HepG2 (cell line): ENCODE data around the gene COQ9. TPM values are rescaled to one million over a fixed set of nuclear protein-coding genes. Genes with fewer than 3 reads are reported as not detected.

ENCODE experiments used
- BORCS8-MEF2B ChIP-seq: sonication (generic); formaldehyde crosslinking; IDR thresholded peaks from 2 replicates; pipeline ENCODE4 v1.8.0; 2022; ENCODE audit warnings: mild to moderate bottlenecking, missing genetic modification reagents
- GLMP ChIP-seq: sonication (generic); formaldehyde crosslinking; IDR thresholded peaks from 2 replicates; pipeline ENCODE4 v1.9.0; 2021; ENCODE audit warnings: missing genetic modification reagents, mild to moderate bottlenecking, borderline replicate concordance
- MEF2D ChIP-seq: sonication (generic); formaldehyde crosslinking; IDR thresholded peaks from 2 replicates; pipeline ENCODE4 v1.5.1; 2020; ENCODE audit warnings: mild to moderate bottlenecking, missing genetic modification reagents
- PAXIP1 ChIP-seq: sonication (generic); formaldehyde crosslinking; conservative IDR thresholded peaks from 2 replicates; pipeline ENCODE4 v1.4.0; 2020; ENCODE audit warnings: mild to moderate bottlenecking, missing genetic modification reagents, moderate library complexity
- RFX5 ChIP-seq: IDR thresholded peaks from 2 replicates; pipeline ENCODE4 v1.6.1; 2011; ENCODE audit warnings: low read depth, low read length, improper control_type of control experiment
- SNAI1 ChIP-seq: sonication (generic); formaldehyde crosslinking; IDR thresholded peaks from 2 replicates; pipeline ENCODE4 v1.5.0; 2020; ENCODE audit warnings: mild to moderate bottlenecking, missing genetic modification reagents, borderline replicate concordance
- SOX13 ChIP-seq, 3 experiments: fragments of 450-650 bp in 1 of 3; sonication (generic) in 1 of 3; formaldehyde crosslinking in 1 of 3; IDR thresholded peaks in 2 of 3; conservative IDR thresholded peaks in 1 of 3; 2 replicates each; pipeline versions ENCODE4 v1.5.0 to v1.6.1; 2016 to 2020; ENCODE audit warnings: antibody characterized with exemption in 1 of 3, mild to moderate bottlenecking in 1 of 3, missing compliant biosample characterization in 1 of 3, missing genetic modification reagents in 1 of 3, moderate library complexity in 1 of 3
- TARDBP ChIP-seq: sonication (generic); formaldehyde crosslinking; IDR thresholded peaks from 2 replicates; pipeline ENCODE4 v1.8.0; 2022; ENCODE audit warnings: mild to moderate bottlenecking, missing genetic modification reagents
- TRIM22 ChIP-seq: fragments of 450-650 bp; IDR thresholded peaks from 2 replicates; pipeline ENCODE4 v1.6.1; 2017
- ZNF326 ChIP-seq: sonication (generic); formaldehyde crosslinking; IDR thresholded peaks from 2 replicates; pipeline ENCODE4 v1.4.0; 2020; ENCODE audit warnings: missing genetic modification reagents, borderline replicate concordance
- ZNF382 ChIP-seq: sonication (generic); formaldehyde crosslinking; IDR thresholded peaks from 2 replicates; pipeline ENCODE4 v1.5.0; 2020; ENCODE audit warnings: missing genetic modification reagents, mild to moderate bottlenecking, borderline replicate concordance
- ZNF501 ChIP-seq: sonication (generic); formaldehyde crosslinking; IDR thresholded peaks from 2 replicates; pipeline ENCODE4 v1.5.1; 2020; ENCODE audit warnings: mild to moderate bottlenecking, moderate library complexity, missing genetic modification reagents
- ZNF512 ChIP-seq: sonication (generic); formaldehyde crosslinking; IDR thresholded peaks from 2 replicates; pipeline ENCODE4 v1.4.0; 2020; ENCODE audit warnings: mild to moderate bottlenecking, missing genetic modification reagents
- ZNF687 ChIP-seq: sonication (generic); formaldehyde crosslinking; IDR thresholded peaks from 2 replicates; pipeline ENCODE4 v1.5.1; 2020; ENCODE audit warnings: mild to moderate bottlenecking, missing genetic modification reagents, moderate library complexity
- ZSCAN21 ChIP-seq: sonication (generic); formaldehyde crosslinking; IDR thresholded peaks from 2 replicates; pipeline ENCODE4 v1.8.0; 2022; ENCODE audit warnings: mild to moderate bottlenecking, missing genetic modification reagents, moderate library complexity, borderline replicate concordance
- polyA plus RNA-seq, 8 experiments: library from polyadenylated mRNA; depleted of rRNA in 3 of 8; stranded (reverse) in 7 of 8; unstranded in 1 of 8; fragments of >200 nt; fragmentation: Illumina TruSeq in 4 of 8; extraction: Trizol in 4 of 8; gene quantifications; 2 replicates each; pipeline versions ENCODE4 v1.2.1 to v1.2.3, GENCODE V29; 2011 to 2016; ENCODE audit warnings: low read depth in 4 of 8, missing spikeins in 1 of 8, mixed read lengths in 1 of 8; ENCODE audit not compliant: insufficient read depth in 1 of 8
- total RNA-seq, 5 experiments: library from RNA; depleted of rRNA; stranded (reverse); fragments of >200 nt; fragmentation: Illumina TruSeq; extraction: Trizol; gene quantifications; 2 replicates each; pipeline ENCODE4 v1.2.3, GENCODE V29; 2016; ENCODE audit warnings: low read depth in 1 of 5

COQ9 gene
- total and polyA plus RNA-seq, 2 of the 13 experiments (the other 11 are each of a cell fraction or from before 2014, with no cell fraction given), result 57.5 to 108 TPM

GRCh38 chr16:57485091-57485915 is 38.0 kb downstream of the COQ9 start (continued):
- 0 out of 2 replicates have a peak, but pooled peaks have one; percentile 58 for TF ChIP-seq ZSCAN21 (CRISPR knock-in tag)
- no peak for TF ChIP-seq SOX13 (IDR thresholded peaks at IDR 0.05)
- TF ChIP-seq SOX13 (CRISPR knock-in tag; conservative IDR thresholded peaks at IDR 0.05 in 1 of 2, IDR thresholded peaks at IDR 0.05 in 1 of 2), result no peak
- TF ChIP-seq ZNF382 (CRISPR knock-in tag), result no peak
- 0 out of 2 replicates have a peak, but pooled peaks have one; percentile 39 for TF ChIP-seq MEF2D (CRISPR knock-in tag)
- no peak for TF ChIP-seq SNAI1 (CRISPR knock-in tag)
- no peak for TF ChIP-seq ZNF326
- TF ChIP-seq BORCS8-MEF2B (CRISPR knock-in tag), result peak; percentile 48; the same call in 1 of the 2 replicates
- TF ChIP-seq ZNF687 (CRISPR knock-in tag), result peak; percentile 73
- TF ChIP-seq GLMP (CRISPR knock-in tag), result no peak
- no peak for TF ChIP-seq ZNF512 (CRISPR knock-in tag)
- peak; percentile 11; the same call in 1 of the 2 replicates for TF ChIP-seq ZNF501 (CRISPR knock-in tag)
- TF ChIP-seq TRIM22, result no peak
- 0 out of 2 replicates have a peak, but pooled peaks have one; percentile 15 for TF ChIP-seq PAXIP1 (CRISPR knock-in tag)
- 0 out of 2 replicates have a peak, but pooled peaks have one; percentile 11 for TF ChIP-seq TARDBP (CRISPR knock-in tag)
- TF ChIP-seq RFX5, result no peak
